ENCODE data around the gene LGALS13.

LGALS13 gene

GRCh38 chr19:39602224-39602623 lies at the start of gene LGALS13:
Gene LGALS13 (plus strand): TSS chr19:39602524. CDS start chr19:39602569, 45 bp downstream.
- no peak for DNase-seq

GRCh38 chr19:39553082-39553652 lies 49.2 kb upstream of the LGALS13 start:
- DNase-seq: no peak

- no peak for DNase-seq
Measured at GRCh38 chr19:39554701-39555311, 47.5 kb upstream of the LGALS13 start.

GRCh38 chr19:39555883-39556282 lies 46.4 kb upstream of the LGALS13 start:
- no peak for DNase-seq

- DNase-seq: no peak
Measured at GRCh38 chr19:39557811-39558623, 44.3 kb upstream of the LGALS13 start.

GRCh38 chr19:39558624-39559117 lies 43.7 kb upstream of the LGALS13 start:
- no peak for DNase-seq

GRCh38 chr19:39563408-39563807 lies 38.9 kb upstream of the LGALS13 start:
- no peak for DNase-seq

- DNase-seq: no peak
Measured at GRCh38 chr19:39566064-39566463, 36.3 kb upstream of the LGALS13 start.

GRCh38 chr19:39568604-39569003 lies 33.7 kb upstream of the LGALS13 start:
- no peak for DNase-seq

GRCh38 chr19:39582442-39582841 lies 19.9 kb upstream of the LGALS13 start:
- no peak for DNase-seq

GRCh38 chr19:39582891-39583625 lies 19.3 kb upstream of the LGALS13 start:
- no peak for DNase-seq

GRCh38 chr19:39587496-39587895 lies 14.8 kb upstream of the LGALS13 start:
- no peak for DNase-seq

GRCh38 chr19:39588066-39588465 lies 14.3 kb upstream of the LGALS13 start:
- DNase-seq: no peak

- no peak for DNase-seq
Measured at GRCh38 chr19:39590265-39590664, 12.1 kb upstream of the LGALS13 start.

GRCh38 chr19:39592381-39592780 lies 9.9 kb upstream of the LGALS13 start:
- DNase-seq: no peak

- no peak for DNase-seq
Measured at GRCh38 chr19:39595950-39596349, 6.4 kb upstream of the LGALS13 start.

GRCh38 chr19:39596911-39597310 lies 5.4 kb upstream of the LGALS13 start:
- no peak for DNase-seq

- no peak for DNase-seq
Measured at GRCh38 chr19:39599116-39599515, 3.2 kb upstream of the LGALS13 start.

GRCh38 chr19:39603825-39604224 lies 1.5 kb downstream of the LGALS13 start:
- DNase-seq: no peak

GRCh38 chr19:39607021-39607420 lies 4.7 kb downstream of the LGALS13 start:
- no peak for DNase-seq

GRCh38 chr19:39607561-39607960 lies 5.2 kb downstream of the LGALS13 start:
- DNase-seq: no peak

GRCh38 chr19:39613597-39613996 lies 11.3 kb downstream of the LGALS13 start:
- no peak for DNase-seq

- no peak for DNase-seq
Measured at GRCh38 chr19:39617745-39618144, 15.4 kb downstream of the LGALS13 start.
